Sigmoid colon (tissue), 7 donors: ENCODE results near the gene KCNJ5. TPM values are rescaled to one million over a fixed set of nuclear protein-coding genes. Genes with fewer than 3 reads are reported as not detected.

Experiments
- DNase-seq: peaks from one replicate; pipeline ENCODE4 v3.0.0-alpha.2; 2019
- H3K27ac ChIP-seq, 4 donors: fragments of 200-600 bp; sonication (generic); one replicate each; pipeline ENCODE4 v1.5.1; 2016 to 2019; ENCODE audit warnings: mild to moderate bottlenecking in 1 of 4
- H3K27me3 ChIP-seq, 3 donors: fragments of 200-600 bp; sonication (generic); one replicate each; pipeline ENCODE4 v1.5.1; 2019; ENCODE audit warnings: mild to moderate bottlenecking in 1 of 3
- H3K36me3 ChIP-seq, 4 donors: fragments of 200-600 bp; sonication (generic); one replicate each; pipeline ENCODE4 v1.5.1; 2016 to 2019
- H3K4me1 ChIP-seq, 4 donors: fragments of 200-600 bp; sonication (generic); one replicate each; pipeline ENCODE4 v1.5.1; 2017 to 2019
- H3K4me3 ChIP-seq, 4 donors: fragments of 200-600 bp; sonication (generic); one replicate each; pipeline ENCODE4 v1.5.1; 2017 to 2019; ENCODE audit warnings: mild to moderate bottlenecking in 2 of 4, moderate library complexity in 1 of 4
- H3K9me3 ChIP-seq, 4 donors: fragments of 200-600 bp in 3 of 4; sonication (generic) in 3 of 4; one replicate each; pipeline versions ENCODE4 v1.5.1 to v1.6.1; 2013 to 2019
- CTCF ChIP-seq, 4 experiments: fragments of 450-650 bp in 3 of 4; fragments of 200-600 bp in 1 of 4; IDR thresholded peaks; one replicate each; pipeline ENCODE4 v1.5.1; 2016 to 2019; ENCODE audit warnings: antibody characterized with exemption in 4 of 4, mild to moderate bottlenecking in 3 of 4, moderate library complexity in 2 of 4
- EP300 ChIP-seq, 4 donors: sonication (generic); formaldehyde crosslinking; IDR thresholded peaks; one replicate each; pipeline ENCODE4 v1.6.1; 2017; ENCODE audit warnings: antibody characterized with exemption in 4 of 4
- POLR2A ChIP-seq, 2 donors: fragments of 450-650 bp; IDR thresholded peaks; one replicate each; pipeline ENCODE4 v1.6.1; 2016; ENCODE audit warnings: antibody characterized with exemption in 2 of 2, mild to moderate bottlenecking in 2 of 2, moderate library complexity in 2 of 2
- POLR2AphosphoS5 ChIP-seq, 4 donors: sonication (generic); formaldehyde crosslinking; IDR thresholded peaks; one replicate each; pipeline ENCODE4 v1.6.1; 2017; ENCODE audit warnings: antibody characterized with exemption in 4 of 4
- WGBS, 2 donors: extraction: QIAGEN DNeasy Blood & Tissue Kit; methylation state at CpG; one replicate each; pipeline ENCODE4 v1.1.7; 2013; 5-methylcytosine and 5-hydroxymethylcytosine counted together
- intact Hi-C: fragments of 100-400 bp; cut with DNase I; formaldehyde crosslinking; loops from one replicate; pipeline ENCODE4 v1.15.1; 2023
- polyA plus RNA-seq, 3 donors: library from polyadenylated mRNA; stranded (reverse); fragments of 200-250 nt; gene quantifications; one replicate each; pipeline ENCODE4 v1.2.3, GENCODE V29; 2013
- total RNA-seq, 4 donors: library from RNA; depleted of rRNA; stranded (reverse); fragments of >200 nt; gene quantifications; one replicate each; pipeline ENCODE4 v1.1.0, GENCODE V29; 2016
- donor health status: healthy with polysubstance abuse.
- donor health status: Bipolar disorder and iron deficiency.
- donor health status: healthy.

KCNJ5 gene
- total and polyA plus RNA-seq, 7 donors = 0.58 to 4.7 (median 2.0) TPM; not detected in 1

DNA sequence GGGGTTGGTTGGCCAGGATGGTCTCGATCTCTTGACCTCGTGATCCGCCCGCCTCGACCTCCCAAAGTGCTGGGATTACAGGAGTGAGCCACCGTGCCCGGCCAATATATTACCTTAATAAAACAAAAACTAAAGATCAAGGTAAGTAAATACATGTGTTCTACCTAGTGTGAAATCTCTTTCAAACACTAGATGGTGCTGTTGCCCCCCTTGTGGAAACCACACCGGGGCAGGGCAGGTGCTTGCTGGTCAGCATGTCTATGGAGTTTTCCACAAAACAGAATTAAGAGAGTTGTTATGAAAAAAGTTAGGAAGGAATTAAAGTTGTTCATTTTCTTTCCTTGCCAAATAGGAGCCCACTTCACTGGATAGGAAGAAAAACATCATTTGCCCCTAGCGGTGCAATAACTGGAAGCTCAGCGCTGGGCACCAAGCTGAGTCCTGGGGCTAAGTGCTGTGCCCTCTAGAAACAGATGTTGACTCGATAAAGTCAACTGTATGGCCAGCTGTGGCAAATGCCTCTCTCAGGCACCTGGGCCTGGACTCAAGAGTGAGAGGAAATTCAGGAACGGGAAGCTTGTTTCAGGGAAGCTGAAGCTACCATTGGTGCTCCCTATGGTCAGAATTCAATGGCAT, 6.3 kb upstream of the KCNJ5 start:
- TF ChIP-seq POLR2A (IDR thresholded peaks at IDR 0.05) = no peak
- no peak for TF ChIP-seq POLR2AphosphoS5 (IDR thresholded peaks at IDR 0.05)
- peak; percentile 64 to 75 (median 70) for TF ChIP-seq CTCF (IDR thresholded peaks at IDR 0.05)
- TF ChIP-seq EP300 (IDR thresholded peaks at IDR 0.05) = no peak
- Histone ChIP-seq H3K4me3 (no peak overlapping the region), H3K4me1 (no peaks in the 10 kb centered on the region), H3K36me3 (no peaks in the 10 kb centered on the region), H3K9me3 (no peaks in the 10 kb centered on the region), H3K27ac (no peak overlapping the region), H3K27me3 (peaks cover 0 to 20% (median 13%) of the 10 kb centered on the region in 3 donors)
- DNase-seq = peak; percentile 72
- WGBS, 2 donors = 25 to 29% methylated on average over 12 of the region's 12 CpGs
- intact Hi-C loops = loop anchor here (1.0 kb wide), 1 partner anchor 71 kb away; no protein-coding TSS in a partner anchor

- intact Hi-C loops = no loop called here
- H3K27me3 ChIP-seq = peaks cover 8 to 37% (median 21%) of the 10 kb centered on the region in 3 donors
- WGBS, 2 donors = 10 to 21% methylated on average over 5 of the region's 5 CpGs
These were observed 4.6 kb upstream of the KCNJ5 start for GRCh38 chr11:128886406-128887124.

DNA sequence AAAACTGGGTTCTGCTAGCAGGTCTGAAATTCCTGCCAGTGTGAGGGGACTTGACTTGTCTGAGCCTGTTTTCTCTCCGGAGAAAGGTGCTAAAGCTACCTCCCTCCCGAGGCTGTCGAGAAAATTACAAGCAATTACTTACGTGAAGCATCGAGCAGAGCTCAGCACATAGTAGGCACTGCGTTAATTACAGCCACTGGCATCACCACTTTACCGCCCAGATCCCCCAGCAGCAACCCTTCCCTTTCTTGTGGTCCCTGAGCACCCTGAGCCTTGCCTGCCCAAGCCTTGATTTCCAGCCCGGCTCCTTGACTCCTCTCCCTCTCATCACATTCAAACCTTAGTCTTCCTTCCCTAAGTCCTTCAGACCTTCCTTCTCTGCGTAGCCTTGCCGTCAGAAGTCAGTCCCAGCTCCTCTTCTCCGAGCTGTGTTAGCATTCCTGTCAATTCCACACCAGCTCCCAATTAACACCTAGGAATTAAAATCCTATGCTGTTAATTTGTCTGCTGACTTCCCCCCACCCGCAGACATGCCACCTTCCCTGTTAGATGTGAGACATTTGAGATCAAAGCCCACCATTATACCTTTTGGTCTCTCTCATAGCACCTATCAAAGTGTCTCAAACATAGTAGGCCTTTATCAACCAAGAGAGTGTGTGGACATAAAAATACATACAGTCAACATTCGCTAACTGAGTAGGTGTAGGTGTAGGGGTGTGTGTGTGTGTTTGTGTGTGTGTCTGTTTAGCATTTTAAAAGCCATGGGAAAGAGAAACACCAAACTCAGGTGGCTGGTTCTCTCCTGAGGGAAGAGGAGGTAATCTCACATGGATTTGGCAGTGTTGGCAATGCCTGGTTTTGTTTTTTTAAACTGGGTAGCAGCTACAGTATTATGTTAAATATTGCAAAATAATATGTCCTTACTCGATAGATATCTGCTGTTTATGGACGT, 2.8 kb upstream of the KCNJ5 start:
- intact Hi-C loops = no loop called here
- peaks cover 0 to 19% (median 14%) of the 10 kb centered on the region in 4 donors for H3K4me1 ChIP-seq
- no peak overlapping the region for H3K4me3 ChIP-seq
- H3K27me3 ChIP-seq = peaks cover 8 to 39% (median 21%) of the 10 kb centered on the region in 3 donors
- no peak for TF ChIP-seq EP300 (IDR thresholded peaks at IDR 0.05)
- no peak for TF ChIP-seq CTCF (IDR thresholded peaks at IDR 0.05)
- TF ChIP-seq POLR2A (IDR thresholded peaks at IDR 0.05) = no peak
- TF ChIP-seq POLR2AphosphoS5 (IDR thresholded peaks at IDR 0.05) = no peak
- no peaks in the 10 kb centered on the region for H3K36me3 ChIP-seq
- 83 to 89% methylated on average over 15 of the region's 15 CpGs for WGBS, 2 donors
- no peaks in the 10 kb centered on the region for H3K9me3 ChIP-seq
- no peak for DNase-seq
- no peak overlapping the region for H3K27ac ChIP-seq

More at GRCh38 chr11:128886406-128887124, 4.6 kb upstream of the KCNJ5 start:
- Histone ChIP-seq H3K36me3 (no peaks in the 10 kb centered on the region), H3K27ac (no peak overlapping the region), H3K4me1 (peaks cover 0 to 16% (median 14%) of the 10 kb centered on the region in 4 donors), H3K9me3 (no peaks in the 10 kb centered on the region), H3K4me3 (no peak overlapping the region)
- no peak for TF ChIP-seq POLR2AphosphoS5 (IDR thresholded peaks at IDR 0.05)
- no peak for TF ChIP-seq POLR2A (IDR thresholded peaks at IDR 0.05)
- TF ChIP-seq EP300 (IDR thresholded peaks at IDR 0.05) = no peak
- no peak for TF ChIP-seq CTCF (IDR thresholded peaks at IDR 0.05)
- DNase-seq = no peak

DNA sequence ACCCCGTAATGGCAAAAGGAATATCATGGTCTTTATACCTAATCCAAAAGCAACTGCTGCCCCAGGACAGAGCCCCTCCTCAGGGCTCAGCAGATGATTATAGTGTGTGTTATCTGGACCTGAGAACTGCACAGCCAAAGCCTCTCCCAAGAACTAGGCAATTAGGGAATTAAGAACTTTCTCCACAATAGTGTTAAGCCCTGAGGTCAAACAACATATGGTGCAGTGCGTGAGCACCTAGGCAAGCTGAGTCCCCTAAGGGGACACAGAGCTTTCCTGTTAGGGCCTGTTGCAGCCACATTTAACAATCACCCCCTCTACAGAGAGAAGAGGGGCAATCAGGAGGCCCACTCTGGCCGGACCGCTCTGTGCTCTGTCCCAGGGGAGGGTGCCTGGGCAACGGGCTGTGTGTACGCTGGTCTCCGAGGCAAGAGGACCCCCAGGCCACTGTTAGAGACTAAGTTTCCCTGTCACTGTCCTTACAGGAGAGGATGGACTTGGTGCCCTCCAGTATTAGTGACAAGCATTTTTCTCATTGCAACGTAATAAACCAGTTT, 1.4 kb upstream of the KCNJ5 start:
- no peak for DNase-seq
- WGBS, 2 donors = 72 to 84% methylated on average over 8 of the region's 8 CpGs
- H3K4me1 ChIP-seq = peaks cover 0 to 19% (median 14%) of the 10 kb centered on the region in 4 donors
- intact Hi-C loops = no loop called here
- no peaks in the 10 kb centered on the region for H3K9me3 ChIP-seq
- no peak overlapping the region for H3K4me3 ChIP-seq
- H3K36me3 ChIP-seq = no peaks in the 10 kb centered on the region
- H3K27ac ChIP-seq = no peak overlapping the region
- H3K27me3 ChIP-seq = peaks cover 8 to 39% (median 21%) of the 10 kb centered on the region in 3 donors
- TF ChIP-seq POLR2A (IDR thresholded peaks at IDR 0.05) = no peak
- TF ChIP-seq CTCF (IDR thresholded peaks at IDR 0.05) = no peak
- TF ChIP-seq EP300 (IDR thresholded peaks at IDR 0.05) = no peak
- no peak for TF ChIP-seq POLR2AphosphoS5 (IDR thresholded peaks at IDR 0.05)
